HEK293 (cell line): Measurements from ENCODE around the gene FCER2.
A peak's percentile ranks its signal among the peaks of the same experiment; 100 is the strongest.

Experiments used
- CTCF ChIA-PET: fragments of 350-600 bp; formaldehyde crosslinking; extraction: SDS; loops from one replicate; lab custom pipeline; 2021; ENCODE audit warnings: antibody characterized with exemption; lab: Yijun Ruan, JAX
- POLR2A ChIA-PET: fragments of 300-600 bp; formaldehyde crosslinking; extraction: SDS; loops from one replicate; lab custom pipeline; 2020; ENCODE audit warnings: antibody characterized with exemption, inconsistent platforms; lab: Yijun Ruan, JAX
- H3K27ac ChIP-seq: fragments of 200-500 bp; sonication (Bioruptor generic); 2 replicates; pipeline ENCODE4 v1.5.1; 2014; ENCODE audit warnings: low read depth, low read length, control low read depth, inconsistent platforms; ENCODE audit errors: extremely low read depth
- H3K36me3 ChIP-seq, 2 experiments: fragments of 200-500 bp in 1 of 2; sonication (Bioruptor generic) in 1 of 2; 1 replicate in 1 of 2; 2 replicates in 1 of 2; pipeline ENCODE4 v1.5.1; 2014 to 2017; ENCODE audit warnings: inconsistent platforms in 2 of 2, low read length in 2 of 2; ENCODE audit not compliant: control insufficient read depth in 2 of 2, insufficient read depth in 1 of 2
- H3K4me1 ChIP-seq: fragments of 200-500 bp; sonication (Bioruptor generic); 2 replicates; pipeline ENCODE4 v1.5.1; 2014; ENCODE audit warnings: mild to moderate bottlenecking, low read length, inconsistent platforms; ENCODE audit not compliant: control insufficient read depth, insufficient read depth
- H3K4me3 ChIP-seq: 2 replicates; pipeline ENCODE4 v1.5.1; 2011; ENCODE audit warnings: low read depth, mild to moderate bottlenecking, control low read depth, low read length, moderate library complexity
- H3K9me3 ChIP-seq: fragments of 200-500 bp; sonication (Bioruptor generic); 2 replicates; pipeline ENCODE4 v1.5.1; 2014; ENCODE audit warnings: low read depth, low read length, inconsistent platforms; ENCODE audit not compliant: control insufficient read depth, insufficient read depth
- GLIS2 ChIP-seq: fragments of 450-650 bp; formaldehyde crosslinking; IDR thresholded peaks from 2 replicates; pipeline ENCODE4 v1.5.1; 2016; ENCODE audit warnings: missing biosample characterization, missing genetic modification characterization
- KLF16 ChIP-seq: fragments of 450-650 bp; formaldehyde crosslinking; IDR thresholded peaks from 2 replicates; pipeline ENCODE4 v1.5.1; 2017; ENCODE audit warnings: missing biosample characterization, missing genetic modification characterization
- TRIM28 ChIP-seq: IDR thresholded peaks from 2 replicates; pipeline ENCODE4 v1.6.1; 2011; ENCODE audit warnings: low read length, control low read depth, borderline replicate concordance
- WT1 ChIP-seq: fragments of 450-650 bp; formaldehyde crosslinking; IDR thresholded peaks from 2 replicates; pipeline ENCODE4 v1.5.1; 2016; ENCODE audit warnings: missing biosample characterization, missing genetic modification characterization
- YY2 ChIP-seq: fragments of 450-650 bp; formaldehyde crosslinking; IDR thresholded peaks from 2 replicates; pipeline ENCODE4 v1.5.1; 2016; ENCODE audit warnings: missing biosample characterization, missing genetic modification characterization
- ZNF18 ChIP-seq: fragments of 450-650 bp; formaldehyde crosslinking; IDR thresholded peaks from 2 replicates; pipeline ENCODE4 v1.5.1; 2016; ENCODE audit warnings: missing biosample characterization, missing genetic modification characterization
- ZNF366 ChIP-seq: fragments of 450-650 bp; formaldehyde crosslinking; conservative IDR thresholded peaks from 2 replicates; pipeline ENCODE4 v1.5.1; 2016; ENCODE audit warnings: missing biosample characterization, missing genetic modification characterization
- ZNF510 ChIP-seq: fragments of 450-650 bp; formaldehyde crosslinking; IDR thresholded peaks from 2 replicates; pipeline ENCODE4 v1.5.1; 2018; ENCODE audit warnings: mild to moderate bottlenecking, missing genetic modification characterization, missing biosample characterization; ENCODE audit not compliant: insufficient replicate concordance
- ZNF785 ChIP-seq: fragments of 450-650 bp; formaldehyde crosslinking; IDR thresholded peaks from 2 replicates; pipeline ENCODE4 v1.5.1; 2016; ENCODE audit warnings: missing biosample characterization, missing genetic modification characterization
- ZSCAN4 ChIP-seq: fragments of 450-650 bp; formaldehyde crosslinking; IDR thresholded peaks from 2 replicates; pipeline ENCODE4 v1.5.1; 2017; ENCODE audit warnings: missing biosample characterization, missing genetic modification characterization
- TF ChIP-seq, protein P1 (sequence below): fragments of 450-650 bp; formaldehyde crosslinking; conservative IDR thresholded peaks from 2 replicates; pipeline ENCODE4 v1.5.1; 2016; ENCODE audit warnings: low read depth, missing biosample characterization, missing genetic modification characterization

The FCER2 gene

GRCh38 chr19:7640803-7641202 lies 61.1 kb downstream of the FCER2 start (continued):
- TF ChIP-seq, protein P1, sequence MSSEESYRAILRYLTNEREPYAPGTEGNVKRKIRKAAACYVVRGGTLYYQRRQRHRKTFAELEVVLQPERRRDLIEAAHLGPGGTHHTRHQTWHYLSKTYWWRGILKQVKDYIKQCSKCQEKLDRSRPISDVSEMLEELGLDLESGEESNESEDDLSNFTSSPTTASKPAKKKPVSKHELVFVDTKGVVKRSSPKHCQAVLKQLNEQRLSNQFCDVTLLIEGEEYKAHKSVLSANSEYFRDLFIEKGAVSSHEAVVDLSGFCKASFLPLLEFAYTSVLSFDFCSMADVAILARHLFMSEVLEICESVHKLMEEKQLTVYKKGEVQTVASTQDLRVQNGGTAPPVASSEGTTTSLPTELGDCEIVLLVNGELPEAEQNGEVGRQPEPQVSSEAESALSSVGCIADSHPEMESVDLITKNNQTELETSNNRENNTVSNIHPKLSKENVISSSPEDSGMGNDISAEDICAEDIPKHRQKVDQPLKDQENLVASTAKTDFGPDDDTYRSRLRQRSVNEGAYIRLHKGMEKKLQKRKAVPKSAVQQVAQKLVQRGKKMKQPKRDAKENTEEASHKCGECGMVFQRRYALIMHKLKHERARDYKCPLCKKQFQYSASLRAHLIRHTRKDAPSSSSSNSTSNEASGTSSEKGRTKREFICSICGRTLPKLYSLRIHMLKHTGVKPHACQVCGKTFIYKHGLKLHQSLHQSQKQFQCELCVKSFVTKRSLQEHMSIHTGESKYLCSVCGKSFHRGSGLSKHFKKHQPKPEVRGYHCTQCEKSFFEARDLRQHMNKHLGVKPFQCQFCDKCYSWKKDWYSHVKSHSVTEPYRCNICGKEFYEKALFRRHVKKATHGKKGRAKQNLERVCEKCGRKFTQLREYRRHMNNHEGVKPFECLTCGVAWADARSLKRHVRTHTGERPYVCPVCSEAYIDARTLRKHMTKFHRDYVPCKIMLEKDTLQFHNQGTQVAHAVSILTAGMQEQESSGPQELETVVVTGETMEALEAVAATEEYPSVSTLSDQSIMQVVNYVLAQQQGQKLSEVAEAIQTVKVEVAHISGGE (tag by site-specific recombination), result no peak
- TF ChIP-seq WT1, result no peak
- no peak for TF ChIP-seq TRIM28

DNA sequence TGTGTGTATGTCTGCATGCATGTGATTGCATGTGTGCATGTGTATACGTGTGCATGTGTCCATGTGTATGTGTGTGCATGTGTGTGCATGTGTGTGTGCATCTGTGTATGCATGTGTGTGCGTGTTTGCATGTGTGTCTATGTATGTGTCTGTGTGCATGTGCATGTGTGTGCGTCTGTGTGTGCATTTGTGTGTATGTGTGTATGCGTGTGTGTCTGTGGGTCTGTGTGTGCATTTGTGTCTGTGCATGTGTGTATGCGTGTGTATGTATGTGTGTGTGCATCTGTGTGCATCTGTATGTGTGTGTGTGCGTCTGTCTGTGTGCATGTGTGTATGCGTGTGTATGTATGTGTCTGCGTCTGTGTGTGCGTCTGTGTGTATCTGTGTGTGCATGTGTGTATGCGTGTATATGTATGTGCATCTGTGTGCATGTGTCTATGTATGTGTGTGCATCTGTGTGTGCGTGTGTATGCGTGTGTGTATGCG lies 62.0 kb downstream of the FCER2 start:
- Histone ChIP-seq H3K4me3 (no peak overlapping the region), H3K4me1 (no peaks in the 10 kb centered on the region), H3K36me3 (peaks cover 7 to 17% of the 10 kb centered on the region in 2 experiments; a peak in 2 of 3 replicates), H3K27ac (no peak overlapping the region), H3K9me3 (no peaks in the 10 kb centered on the region)
- ChIA-PET CTCF (no interaction called here), POLR2A (no interaction called here)
- TF ChIP-seq GLIS2 (tag by site-specific recombination) (no peak), ZNF18 (tag by site-specific recombination) (peak; percentile 56; the same call in 1 of the 2 replicates), ZNF785 (tag by site-specific recombination) (0 out of 2 replicates have a peak, but pooled peaks have one; percentile 50), KLF16 (no peak), YY2 (tag by site-specific recombination) (0 out of 2 replicates have a peak, but pooled peaks have one; percentile 11), ZSCAN4 (tag by site-specific recombination) (peak; percentile 99)

GRCh38 chr19:7638802-7639465 lies 63.0 kb downstream of the FCER2 start:
- no peak overlapping the region for H3K27ac ChIP-seq
- ChIA-PET POLR2A (interaction anchor here (0.5 to 0.7 kb wide), 2 partner anchors 10 to 262 kb away, joined by 3 to 4 read pairs; no protein-coding TSS in a partner anchor), CTCF (interaction anchor here (2.0 kb wide), 1 partner anchor 41 kb away, joined by 7 read pairs; the partner anchor contains the start of gene TRAPPC5)
- no peaks in the 10 kb centered on the region for H3K9me3 ChIP-seq
- TF ChIP-seq ZNF366 (peak; percentile 28; the same call in 1 of the 2 replicates), ZNF510 (tag by site-specific recombination) (no peak)
- H3K4me3 ChIP-seq, result no peak overlapping the region
- H3K36me3 ChIP-seq, result peaks cover 7 to 12% of the 10 kb centered on the region in 2 experiments; a peak in 2 of 3 replicates
- H3K4me1 ChIP-seq, result no peaks in the 10 kb centered on the region
